Neural cell (in vitro differentiated cells): ENCODE measurements around the gene FCHSD1.

Experiments
- CTCF ChIP-seq: fragments of 450-650 bp; IDR thresholded peaks from 2 replicates; pipeline ENCODE4 v1.5.1; 2014; ENCODE audit warnings: antibody characterized with exemption, mild to moderate bottlenecking, moderate library complexity; ENCODE audit not compliant: poor library complexity, severe bottlenecking
- EP300 ChIP-seq: fragments of 450-650 bp; conservative IDR thresholded peaks from 2 replicates; pipeline ENCODE4 v1.6.1; 2014; ENCODE audit warnings: antibody characterized with exemption, mild to moderate bottlenecking, moderate library complexity; ENCODE audit not compliant: poor library complexity, severe bottlenecking
- EZH2 ChIP-seq: fragments of 200-600, 300-800 bp; shearing (Covaris generic), sonication (generic); IDR thresholded peaks from 2 replicates; pipeline ENCODE4 v1.6.1; 2014; ENCODE audit warnings: antibody characterized with exemption, low read length, borderline replicate concordance, mild to moderate bottlenecking; ENCODE audit not compliant: insufficient read depth, poor library complexity, severe bottlenecking
- POLR2AphosphoS5 ChIP-seq: IDR thresholded peaks from 2 replicates; pipeline ENCODE4 v1.6.1; 2012
- RAD21 ChIP-seq: fragments of 450-650 bp; conservative IDR thresholded peaks from 2 replicates; pipeline ENCODE4 v1.6.1; 2014; ENCODE audit warnings: antibody characterized with exemption, mild to moderate bottlenecking, moderate library complexity
- SMC3 ChIP-seq: fragments of 450-650 bp; conservative IDR thresholded peaks from 2 replicates; pipeline ENCODE4 v1.6.1; 2014; ENCODE audit warnings: antibody characterized with exemption, mild to moderate bottlenecking, moderate library complexity; ENCODE audit not compliant: poor library complexity
- TAF1 ChIP-seq: IDR thresholded peaks from 2 replicates; pipeline ENCODE4 v1.6.1; 2012; ENCODE audit warnings: low read depth

GRCh38 chr5:141665995-141666940 is 15.1 kb upstream of the FCHSD1 start:
- no peak for TF ChIP-seq CTCF
- no peak for TF ChIP-seq SMC3
- no peak for TF ChIP-seq RAD21
- no peak for TF ChIP-seq EZH2
- TF ChIP-seq POLR2AphosphoS5, result no peak
- no peak for TF ChIP-seq TAF1
- no peak for TF ChIP-seq EP300
